A673 (cell line): ENCODE results near the gene CCM2. TPM values are rescaled to one million over a fixed set of nuclear protein-coding genes. Genes with fewer than 3 reads are reported as not detected.

Experiments used
- BruUV-seq: library from RNA; stranded (reverse); fragments of 400-500 nt; replicated peaks from 2 replicates; lab custom pipeline; 2021; lab: Mats Ljungman, UMichigan
- CTCF ChIA-PET: fragments of 300-600 bp; sonication (Branson Sonifier 250); formaldehyde crosslinking; loops from one replicate; lab custom pipeline; 2022; ENCODE audit warnings: antibody characterized with exemption; lab: Charles Lee
- POLR2A ChIA-PET: fragments of 300-600 bp; sonication (Branson Sonifier 250); formaldehyde crosslinking; loops from one replicate; lab custom pipeline; 2022; ENCODE audit warnings: antibody characterized with exemption; ENCODE audit not compliant: low non-redundant PET; lab: Charles Lee
- DNase-seq: peaks from one replicate; pipeline ENCODE4 v3.0.0-alpha.2; 2015; ENCODE audit warnings: low spot score
- H3K27ac ChIP-seq: fragments of 200-600 bp; sonication (generic); 2 replicates; pipeline ENCODE4 v1.5.1; 2016; ENCODE audit warnings: mixed run types, low read depth, mild to moderate bottlenecking, mixed read lengths, antibody characterized with exemption, low read length; ENCODE audit not compliant: poor library complexity, severe bottlenecking
- H3K27me3 ChIP-seq: fragments of 200-600 bp; sonication (generic); replicated peaks from 2 replicates; pipeline ENCODE4 v1.6.1; 2017; ENCODE audit warnings: mixed run types, low read depth, mild to moderate bottlenecking, mixed read lengths, antibody characterized with exemption, low read length; ENCODE audit not compliant: insufficient read depth, poor library complexity
- H3K36me3 ChIP-seq: fragments of 200-600 bp; sonication (generic); 2 replicates; pipeline ENCODE4 v1.6.1; 2016; ENCODE audit warnings: mixed run types, mild to moderate bottlenecking, mixed read lengths, antibody characterized with exemption, low read length; ENCODE audit not compliant: insufficient read depth, poor library complexity, severe bottlenecking
- H3K4me1 ChIP-seq: fragments of 200-600 bp; sonication (generic); 2 replicates; pipeline ENCODE4 v1.6.1; 2017; ENCODE audit warnings: mixed run types, mild to moderate bottlenecking, mixed read lengths, antibody characterized with exemption, low read length; ENCODE audit not compliant: insufficient read depth, poor library complexity, severe bottlenecking
- H3K4me3 ChIP-seq: fragments of 200-600 bp; sonication (generic); 2 replicates; pipeline ENCODE4 v1.5.1; 2016; ENCODE audit warnings: low read depth, mixed run types, mild to moderate bottlenecking, mixed read lengths, low read length; ENCODE audit not compliant: poor library complexity, severe bottlenecking
- H3K9me3 ChIP-seq: fragments of 200-600 bp; sonication (generic); 2 replicates; pipeline ENCODE4 v1.6.1; 2016; ENCODE audit warnings: mixed run types, low read depth, mild to moderate bottlenecking, mixed read lengths, antibody characterized with exemption, low read length; ENCODE audit not compliant: poor library complexity, severe bottlenecking
- CTCF ChIP-seq: fragments of 300-800, 200-600 bp; sonication (generic); conservative IDR thresholded peaks from 2 replicates; pipeline ENCODE4 v1.5.1; 2017; ENCODE audit warnings: low read depth, mild to moderate bottlenecking, antibody characterized with exemption, low read length, moderate library complexity, mixed read lengths
- EZH2 ChIP-seq: fragments of 200-600 bp; sonication (generic); IDR thresholded peaks from 2 replicates; pipeline ENCODE4 v1.6.1; 2017; ENCODE audit warnings: borderline replicate concordance, low read depth, mild to moderate bottlenecking, mixed read lengths, antibody characterized with exemption, low read length; ENCODE audit not compliant: poor library complexity, severe bottlenecking
- intact Hi-C: fragments of 100-400 bp; cut with micrococcal nuclease; formaldehyde crosslinking; loops from one replicate; pipeline ENCODE4 v1.10.0; 2022; ENCODE audit not compliant: unreplicated experiment
- total RNA-seq: library from RNA; stranded (reverse); gene quantifications from 2 replicates; pipeline ENCODE4 v1.2.3, GENCODE V29; 2021

CCM2 gene
- total RNA-seq, 1 experiment from 2014 or later, result 35.2 TPM

GRCh38 chr7:45080958-45081669 lies 81.1 kb downstream of the CCM2 start:
- BruUV-seq, result no TSS peak
- H3K4me1 ChIP-seq, result no peaks in the 10 kb centered on the region
- DNase-seq, result no peak
- H3K36me3 ChIP-seq, result no peaks in the 10 kb centered on the region
- no peak overlapping the region for H3K4me3 ChIP-seq
- no peaks in the 10 kb centered on the region for H3K27me3 ChIP-seq
- no peaks in the 10 kb centered on the region for H3K9me3 ChIP-seq
- H3K27ac ChIP-seq, result no peak overlapping the region
- intact Hi-C loops, result no loop called here
- CTCF ChIA-PET, result no interaction called here
- no peak for TF ChIP-seq CTCF
- TF ChIP-seq EZH2, result no peak
- POLR2A ChIA-PET, result no interaction called here

DNA sequence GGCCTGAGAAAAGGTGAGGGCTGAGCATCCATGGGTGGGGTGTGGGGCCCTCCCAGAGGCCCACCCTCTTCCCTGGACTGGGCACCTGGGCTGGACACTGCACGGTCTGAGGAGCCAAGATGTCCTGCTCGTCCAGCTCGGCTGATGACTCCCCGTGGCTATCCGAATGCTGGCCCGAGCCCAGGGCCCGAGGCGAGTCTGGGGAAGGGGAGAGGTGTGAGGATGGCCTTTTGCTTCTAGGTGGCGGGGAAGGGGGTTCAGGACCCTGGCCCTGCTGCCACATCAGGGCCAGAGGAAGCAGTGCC lies 81.6 kb downstream of the CCM2 start:
- ChIA-PET POLR2A (no interaction called here), CTCF (no interaction called here)
- Histone ChIP-seq H3K4me3 (no peak overlapping the region), H3K4me1 (no peaks in the 10 kb centered on the region), H3K9me3 (no peaks in the 10 kb centered on the region), H3K36me3 (no peaks in the 10 kb centered on the region), H3K27ac (no peak overlapping the region), H3K27me3 (no peaks in the 10 kb centered on the region)
- BruUV-seq, result no TSS peak
- intact Hi-C loops, result no loop called here
- no peak for TF ChIP-seq EZH2
- TF ChIP-seq CTCF, result no peak
- DNase-seq, result no peak

DNA sequence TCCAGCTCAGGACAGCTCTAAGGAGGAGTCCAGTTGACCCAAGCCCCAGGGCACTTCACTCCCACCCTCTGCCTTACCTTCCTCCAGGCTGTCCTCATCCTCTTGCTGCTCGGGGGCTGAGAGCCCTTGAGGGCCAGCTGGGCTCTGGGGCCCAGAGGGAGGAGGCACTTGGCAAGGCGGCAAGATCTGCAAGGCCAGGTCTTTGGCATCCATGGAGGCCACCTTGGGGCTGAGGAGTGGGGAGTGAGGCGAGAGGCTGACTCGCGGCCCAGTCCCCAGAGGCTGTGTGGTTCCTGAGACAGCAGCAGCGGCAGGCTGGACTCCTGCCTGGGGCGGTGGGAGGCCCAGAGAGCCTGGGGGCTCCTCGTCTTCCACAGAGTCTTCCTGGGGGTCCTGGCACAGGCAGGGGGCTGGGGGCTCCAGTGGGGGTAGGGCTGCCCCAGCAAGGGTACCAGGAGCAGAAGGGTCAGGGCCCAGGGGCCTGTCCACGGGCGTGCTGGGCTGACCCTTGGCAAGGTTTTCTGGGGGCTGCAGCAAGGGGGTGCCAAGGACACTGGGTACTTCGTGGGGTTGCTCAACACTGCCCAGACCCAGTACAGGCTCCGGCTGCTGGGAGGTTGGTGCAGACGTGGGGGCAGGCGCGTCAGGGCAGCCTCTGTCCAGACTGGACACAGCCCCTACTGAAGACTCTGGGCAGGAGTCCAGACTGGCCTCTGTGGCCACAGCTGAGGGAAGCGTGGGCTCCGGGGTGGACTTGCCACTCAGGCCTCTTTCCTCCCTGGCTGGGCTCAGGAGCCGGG lies 82.2 kb downstream of the CCM2 start:
- intact Hi-C loops, result no loop called here
- ChIA-PET POLR2A (no interaction called here), CTCF (no interaction called here)
- H3K36me3 ChIP-seq, result no peaks in the 10 kb centered on the region
- H3K27me3 ChIP-seq, result no peaks in the 10 kb centered on the region
- TF ChIP-seq EZH2, result no peak
- TF ChIP-seq CTCF, result no peak
- H3K4me1 ChIP-seq, result no peaks in the 10 kb centered on the region
- no peak overlapping the region for H3K27ac ChIP-seq
- H3K4me3 ChIP-seq, result no peak overlapping the region
- BruUV-seq, result no TSS peak
- no peaks in the 10 kb centered on the region for H3K9me3 ChIP-seq
- no peak for DNase-seq
